SKM-1 (cell line): ENCODE data around the gene PDE11A.
"Not testable (repeated sequence)": the region's sequence is repeated elsewhere in the genome, so short reads cannot be mapped to it uniquely, and the experiment has no call there.

Experiments
- DNase-seq: peaks from one replicate; lab custom pipeline; 2025; ENCODE audit not compliant: unreplicated experiment; lab: John Stamatoyannopoulos, UW

Gene PDE11A

DNA sequence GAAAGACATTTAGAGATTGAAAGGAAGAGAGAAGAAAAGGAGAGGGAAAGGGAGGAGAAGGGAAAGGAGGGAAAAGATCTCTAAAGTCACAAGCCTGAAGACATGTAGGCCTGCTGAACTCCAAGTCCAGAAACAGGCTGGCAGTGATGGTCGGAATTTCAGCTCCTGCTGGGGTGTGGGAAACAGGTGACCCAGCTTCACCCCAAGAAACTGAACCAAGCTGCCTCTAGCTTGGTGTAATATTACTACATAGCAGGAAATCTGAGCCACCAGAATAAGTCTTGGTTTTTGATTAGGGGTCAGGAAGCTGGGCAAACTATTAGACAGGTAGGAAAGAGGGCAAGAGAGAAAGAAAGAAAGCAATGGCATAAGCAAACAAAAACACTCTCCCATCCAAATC is 185.8 kb downstream of the PDE11A start:
- no peak for DNase-seq

DNA sequence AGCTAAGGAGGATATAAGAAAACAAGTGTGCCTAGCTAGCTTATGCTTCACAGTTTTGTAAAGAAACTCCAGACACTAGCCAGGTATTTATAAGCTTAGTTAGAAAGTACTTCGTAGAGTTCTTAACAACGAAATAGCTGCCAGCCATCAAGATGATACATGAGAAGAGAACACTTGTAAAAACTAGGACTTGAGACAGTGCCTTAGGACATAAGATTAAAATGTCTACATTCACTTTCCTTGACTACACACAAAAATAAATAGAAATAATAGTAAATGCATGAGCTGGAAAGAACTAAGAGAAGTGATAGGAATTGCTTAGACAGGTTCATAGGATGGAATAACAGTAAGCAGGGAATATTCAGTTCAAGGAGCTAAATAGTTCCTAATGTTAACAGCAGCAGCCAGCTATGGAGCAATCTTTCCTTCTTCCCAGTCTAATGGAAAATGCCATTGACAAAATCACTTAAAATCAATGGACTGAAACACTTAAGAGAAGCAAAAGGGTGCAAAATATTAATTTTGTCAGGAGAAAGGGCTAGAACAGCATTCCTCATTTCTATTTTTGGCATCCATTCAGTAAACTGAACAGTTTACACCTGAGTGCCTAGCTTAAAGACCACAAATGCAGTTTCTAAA is 186.6 kb downstream of the PDE11A start:
- DNase-seq, result no peak

DNA sequence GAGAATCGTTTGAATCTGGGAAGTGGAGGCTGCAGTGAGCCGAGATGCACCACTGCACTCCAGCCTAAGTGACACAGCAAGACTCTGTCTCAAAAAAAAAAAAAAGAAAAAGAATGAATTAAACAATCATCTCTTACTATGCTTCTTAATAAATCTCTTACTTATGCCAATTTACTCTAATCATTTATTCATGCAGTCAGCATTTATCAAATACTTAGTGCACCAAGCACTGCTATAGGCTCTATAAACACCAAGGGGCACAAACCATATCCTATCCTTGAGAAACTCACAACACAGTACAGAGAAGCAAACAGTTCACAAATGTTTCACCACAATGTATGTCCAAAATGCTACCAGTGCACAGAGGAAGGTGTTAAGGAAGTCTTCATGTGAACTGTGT is 189.4 kb downstream of the PDE11A start:
- DNase-seq, result no peak

DNA sequence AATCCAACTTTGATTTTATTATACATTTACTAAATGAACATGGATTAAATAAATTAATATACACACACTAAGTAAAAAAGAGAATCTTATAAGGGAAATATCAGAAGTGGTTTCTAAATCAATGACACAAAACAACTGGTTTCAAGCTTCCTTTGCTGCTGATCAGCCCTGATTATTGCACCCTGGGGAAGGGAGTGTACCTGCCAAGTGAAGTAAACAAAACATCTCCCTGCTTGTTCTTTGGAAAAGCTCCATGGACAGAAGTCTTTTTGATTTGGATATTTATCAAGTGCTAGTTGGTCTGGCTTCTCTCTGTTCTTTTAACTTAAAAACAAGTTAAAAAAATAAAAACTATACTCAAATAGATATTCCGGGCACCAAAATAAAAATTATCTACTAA is 190.1 kb downstream of the PDE11A start:
- DNase-seq, result no peak

DNA sequence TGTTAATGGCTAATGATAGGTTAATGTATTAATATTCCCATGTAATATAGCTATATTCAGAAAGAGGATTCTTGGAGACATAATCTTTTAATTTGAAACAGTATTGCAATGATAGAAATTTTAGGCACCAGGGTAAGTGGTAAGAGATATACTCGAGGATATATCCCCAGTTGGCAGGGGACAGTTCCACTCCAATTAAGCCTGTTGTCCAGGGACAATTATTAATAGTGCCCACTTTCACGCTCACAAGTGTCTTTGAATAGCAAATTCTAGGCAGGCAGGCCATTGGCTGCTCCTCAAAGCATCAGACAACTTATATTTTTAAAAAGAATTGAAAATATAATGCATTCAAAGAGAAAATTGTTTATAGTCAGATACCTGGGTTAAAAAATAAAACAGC is 190.7 kb downstream of the PDE11A start:
- DNase-seq, result no peak

DNA sequence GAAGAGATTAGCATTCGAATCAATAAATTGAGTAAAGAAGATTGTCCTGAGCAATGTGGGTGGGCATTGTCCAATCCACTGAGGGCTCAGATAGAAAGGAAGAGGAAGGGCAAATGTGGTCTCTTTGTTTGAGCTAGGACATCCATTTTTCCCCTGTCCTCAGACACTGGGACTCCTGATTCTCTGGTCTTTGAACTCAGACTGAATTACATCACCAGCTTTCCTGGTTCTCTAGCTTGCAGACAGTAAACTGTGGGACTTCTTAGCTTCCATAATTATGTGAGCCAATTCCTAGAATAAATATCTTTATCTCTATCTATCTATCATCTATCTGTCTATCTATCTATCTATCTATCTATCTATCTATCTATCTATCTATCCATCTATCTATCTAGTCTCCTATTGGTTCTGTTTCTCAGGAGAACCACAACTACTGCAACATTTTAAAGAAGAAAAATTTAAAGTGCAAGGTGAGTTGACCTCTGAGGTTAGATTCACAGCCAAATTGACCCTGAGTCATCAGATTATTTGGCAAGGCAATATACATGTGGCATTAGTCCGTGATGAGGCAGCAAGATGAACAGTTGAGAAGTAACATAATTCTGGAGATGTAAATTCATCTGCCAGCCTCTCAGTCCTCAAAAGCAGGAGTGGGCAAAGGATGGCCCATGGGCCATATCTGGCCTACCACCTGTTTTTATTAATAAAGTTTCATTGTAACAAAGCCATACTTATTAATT is 191.4 kb downstream of the PDE11A start:
- DNase-seq, result no peak

DNA sequence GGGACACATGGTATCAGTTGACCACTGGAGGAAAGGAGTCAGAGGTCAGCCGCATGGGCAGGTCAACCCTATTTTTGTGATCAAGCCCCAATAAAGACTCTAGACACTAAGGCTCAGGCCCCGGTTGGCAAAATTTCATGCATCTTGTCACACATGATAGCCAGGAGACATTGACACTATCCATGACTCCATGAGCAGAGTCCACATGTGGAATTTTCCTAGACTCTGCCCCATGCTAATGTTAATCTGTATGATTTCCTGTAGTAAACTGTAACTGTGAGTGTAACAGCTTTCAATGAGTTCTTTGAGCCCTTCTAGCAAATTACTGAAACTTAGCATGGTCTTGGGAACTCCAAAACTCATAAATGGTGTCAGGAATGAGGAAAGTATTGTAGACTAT is 192.3 kb downstream of the PDE11A start:
- DNase-seq, result no peak

DNA sequence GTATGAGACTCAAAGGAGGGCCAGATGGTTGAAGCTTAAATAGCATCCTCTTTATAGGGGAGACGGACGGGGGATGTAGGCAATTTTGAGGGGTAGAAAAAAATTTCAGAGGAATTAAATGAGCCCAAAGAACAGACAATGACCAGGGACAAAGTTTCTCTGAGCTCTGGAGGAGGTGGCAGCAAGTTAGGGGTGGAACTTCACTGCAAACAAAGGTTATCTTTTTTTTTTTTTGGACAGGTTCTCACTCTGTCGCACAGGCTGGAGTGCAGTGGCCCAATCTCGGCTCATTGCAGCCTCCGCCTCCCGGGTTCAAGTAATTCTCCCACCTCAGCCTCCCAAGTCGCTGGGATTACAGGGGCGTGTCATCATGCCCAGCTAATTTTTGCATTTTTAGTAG is 195.6 kb downstream of the PDE11A start:
- no peak for DNase-seq

DNA sequence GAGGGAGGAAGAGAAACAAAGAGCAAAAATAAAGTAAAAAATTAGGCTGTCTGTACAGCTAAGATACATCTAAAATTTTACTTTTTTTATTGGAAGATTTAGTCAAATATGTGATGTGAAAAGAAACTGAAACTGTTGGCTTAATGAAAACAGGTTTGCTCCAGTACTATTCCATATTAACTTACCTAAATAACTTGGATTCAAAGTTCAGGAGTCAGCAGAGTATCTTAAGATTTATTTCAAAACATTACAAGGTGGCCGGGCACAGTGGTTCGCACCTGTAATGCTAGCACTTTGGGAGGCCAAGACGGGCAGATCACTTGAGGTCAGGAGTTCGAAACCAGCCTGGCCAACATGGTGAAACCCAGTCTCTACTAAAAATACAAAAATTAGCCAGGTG is 197.9 kb downstream of the PDE11A start:
- no peak for DNase-seq

DNA sequence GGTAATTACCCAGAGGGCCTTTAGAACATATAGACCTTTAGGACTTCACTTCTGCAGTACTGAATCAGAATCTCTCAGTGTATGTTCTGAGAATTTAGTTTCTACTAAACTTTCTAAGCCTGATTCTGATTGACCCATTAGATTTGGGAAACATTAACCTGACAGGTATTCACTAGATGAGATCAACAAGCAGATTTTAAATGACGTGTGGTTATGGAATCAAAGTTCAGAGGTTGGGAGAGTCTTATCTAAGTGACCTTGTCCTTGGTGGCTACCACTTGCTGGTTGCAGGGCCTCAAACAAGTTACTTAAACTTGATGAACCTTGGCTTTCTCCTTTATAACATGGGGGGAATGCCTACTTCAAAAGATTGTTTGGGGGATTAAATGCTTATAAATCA is 198.7 kb downstream of the PDE11A start:
- no peak for DNase-seq

DNA sequence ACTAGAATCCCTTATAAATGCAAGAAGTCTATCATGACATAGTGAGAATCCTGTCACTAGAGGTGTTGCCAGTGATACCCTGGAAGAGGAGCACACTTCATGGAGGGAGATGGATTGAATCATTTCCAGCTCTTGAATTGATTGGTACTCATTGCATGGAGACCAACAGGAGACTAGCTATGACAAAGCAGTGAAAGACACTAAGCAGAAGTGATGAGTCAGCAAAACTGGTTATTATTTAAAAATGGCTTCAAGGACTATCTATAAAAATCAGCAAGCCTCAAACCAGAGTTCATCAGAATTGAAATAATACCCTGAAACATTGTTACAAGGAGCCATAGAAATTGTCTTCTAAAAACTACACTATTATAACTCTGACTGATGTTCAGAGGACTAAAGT is 200.3 kb downstream of the PDE11A start:
- no peak for DNase-seq

DNA sequence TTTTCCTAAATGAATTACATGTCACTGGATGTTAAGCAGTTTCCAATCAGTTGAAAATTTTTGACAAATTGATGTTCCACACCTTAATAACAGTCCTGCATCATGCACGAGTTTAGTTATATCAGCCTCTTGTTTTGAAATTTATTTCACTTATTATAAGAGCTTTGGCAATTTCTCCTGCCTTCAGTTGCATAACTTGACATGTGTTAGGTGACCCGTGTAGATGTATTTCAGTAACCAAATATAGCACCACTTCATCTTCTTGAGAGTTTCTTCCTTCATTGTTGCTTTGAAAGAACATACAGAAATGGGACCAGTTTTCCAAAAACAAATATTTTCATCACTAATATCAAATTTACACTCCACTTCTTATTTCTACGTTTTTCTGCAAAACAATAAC is 202.7 kb downstream of the PDE11A start:
- DNase-seq, result no peak

DNA sequence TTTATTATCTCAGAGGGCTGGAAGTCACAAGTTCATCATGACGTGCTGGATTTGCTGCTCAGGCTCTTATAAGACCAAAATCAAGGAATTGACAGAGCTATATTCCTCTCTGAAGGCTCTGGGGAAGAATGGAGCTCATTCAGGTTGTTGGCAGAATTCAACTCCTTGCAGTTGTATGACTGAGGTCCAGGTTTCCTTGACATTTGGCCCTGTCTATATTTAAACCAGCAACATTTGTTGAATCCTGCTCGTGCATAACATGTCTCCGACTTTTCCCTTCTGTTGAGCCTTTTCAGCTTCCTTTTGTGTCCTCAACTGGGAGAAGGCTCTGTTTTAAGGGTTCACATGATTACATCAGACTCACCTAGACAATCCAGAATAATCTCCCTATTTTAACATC is 203.4 kb downstream of the PDE11A start:
- no peak for DNase-seq

DNA sequence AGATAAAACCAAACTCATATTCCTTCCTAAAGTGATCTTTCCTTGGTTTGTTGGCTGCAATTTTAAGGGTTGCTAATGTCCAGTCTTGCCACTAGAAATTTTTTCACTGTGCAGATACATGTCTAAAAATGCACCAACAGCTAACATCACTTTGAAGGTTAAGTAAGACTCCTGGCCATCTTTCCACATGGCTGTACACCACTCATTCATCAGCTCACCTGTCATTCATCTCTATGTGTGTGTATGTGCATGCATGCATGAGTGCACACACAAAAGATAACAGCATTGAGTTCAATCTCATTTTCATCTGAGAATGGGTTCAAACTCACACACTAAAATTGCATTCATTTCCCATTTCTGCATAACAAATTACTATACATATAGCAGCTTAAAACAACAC is 203.8 kb downstream of the PDE11A start:
- no peak for DNase-seq

DNA sequence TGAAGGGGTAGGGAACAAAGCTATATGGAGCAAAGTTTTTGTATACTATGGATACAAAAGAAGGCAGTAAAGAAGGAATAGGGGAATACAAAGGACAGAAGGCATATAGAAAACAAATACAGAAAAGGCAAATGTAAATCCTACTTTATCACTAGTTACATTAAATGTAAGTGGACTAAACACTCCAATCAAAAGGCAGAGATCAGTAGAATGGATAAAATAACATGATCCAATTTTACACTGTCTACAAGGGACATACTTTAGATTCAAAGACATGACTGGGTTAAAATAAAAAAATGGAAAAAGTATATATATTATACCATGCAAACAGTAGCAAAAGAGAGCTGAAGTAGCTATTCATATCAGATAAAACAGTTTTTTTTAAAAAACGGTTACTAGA is 215.0 kb downstream of the PDE11A start:
- no peak for DNase-seq

DNA sequence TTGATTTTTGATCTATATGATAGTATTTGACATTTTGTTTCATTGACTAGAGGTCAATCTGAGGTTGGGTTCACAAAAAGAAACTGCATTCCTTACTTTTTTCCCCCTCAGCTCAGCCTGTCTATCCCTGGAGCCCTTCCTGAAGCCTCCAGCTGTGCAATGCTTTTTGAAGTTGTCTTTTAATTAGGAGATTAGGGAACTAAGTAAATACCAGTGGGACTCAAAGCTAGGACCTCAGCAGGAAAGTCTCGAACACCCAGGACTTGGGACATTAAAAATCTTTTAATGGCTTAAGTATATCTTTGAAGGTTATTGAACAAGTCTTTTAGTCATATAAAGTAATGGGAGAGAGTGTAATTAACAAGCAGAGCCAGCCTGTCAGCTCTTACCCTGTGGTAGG is 220.2 kb downstream of the PDE11A start:
- DNase-seq, result no peak

DNA sequence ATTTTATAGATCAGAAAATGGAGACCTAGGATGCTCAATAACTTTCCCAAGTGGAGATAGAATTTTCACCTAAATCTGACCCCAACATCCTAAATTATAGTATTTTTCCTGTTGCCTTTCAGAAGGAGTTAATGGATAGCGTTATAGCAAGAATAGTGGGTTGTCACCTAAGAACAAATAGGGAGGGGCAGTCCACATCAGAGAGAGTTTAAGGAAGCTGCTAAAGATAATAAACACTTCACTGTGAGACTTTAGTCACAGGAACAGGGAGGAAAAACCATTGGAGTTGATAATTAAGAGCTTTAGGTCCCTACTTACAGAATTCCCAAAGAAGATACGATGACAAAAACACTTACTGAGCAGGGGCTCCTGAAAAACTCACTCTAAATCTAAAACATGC is 229.4 kb downstream of the PDE11A start:
- DNase-seq, result no peak

DNA sequence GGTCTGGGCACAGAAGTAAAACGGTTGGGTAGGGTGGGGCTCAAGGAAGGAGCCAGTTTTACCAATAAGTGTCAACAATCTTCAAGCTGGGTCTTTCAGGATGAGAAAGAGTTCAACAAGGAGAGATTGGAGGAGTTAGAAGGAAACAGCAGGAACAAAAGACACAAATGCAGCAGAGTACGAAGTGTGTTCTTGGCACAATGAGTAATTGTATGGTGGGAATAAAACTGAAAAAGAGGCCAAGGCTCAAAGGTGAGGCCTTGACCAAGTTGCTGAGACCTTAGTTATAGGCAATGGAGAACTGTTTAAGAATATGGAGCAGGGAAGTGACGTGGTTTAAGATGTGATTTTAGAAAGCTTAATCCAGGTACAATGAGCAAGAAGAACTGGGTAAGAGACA is 230.3 kb downstream of the PDE11A start:
- no peak for DNase-seq

DNA sequence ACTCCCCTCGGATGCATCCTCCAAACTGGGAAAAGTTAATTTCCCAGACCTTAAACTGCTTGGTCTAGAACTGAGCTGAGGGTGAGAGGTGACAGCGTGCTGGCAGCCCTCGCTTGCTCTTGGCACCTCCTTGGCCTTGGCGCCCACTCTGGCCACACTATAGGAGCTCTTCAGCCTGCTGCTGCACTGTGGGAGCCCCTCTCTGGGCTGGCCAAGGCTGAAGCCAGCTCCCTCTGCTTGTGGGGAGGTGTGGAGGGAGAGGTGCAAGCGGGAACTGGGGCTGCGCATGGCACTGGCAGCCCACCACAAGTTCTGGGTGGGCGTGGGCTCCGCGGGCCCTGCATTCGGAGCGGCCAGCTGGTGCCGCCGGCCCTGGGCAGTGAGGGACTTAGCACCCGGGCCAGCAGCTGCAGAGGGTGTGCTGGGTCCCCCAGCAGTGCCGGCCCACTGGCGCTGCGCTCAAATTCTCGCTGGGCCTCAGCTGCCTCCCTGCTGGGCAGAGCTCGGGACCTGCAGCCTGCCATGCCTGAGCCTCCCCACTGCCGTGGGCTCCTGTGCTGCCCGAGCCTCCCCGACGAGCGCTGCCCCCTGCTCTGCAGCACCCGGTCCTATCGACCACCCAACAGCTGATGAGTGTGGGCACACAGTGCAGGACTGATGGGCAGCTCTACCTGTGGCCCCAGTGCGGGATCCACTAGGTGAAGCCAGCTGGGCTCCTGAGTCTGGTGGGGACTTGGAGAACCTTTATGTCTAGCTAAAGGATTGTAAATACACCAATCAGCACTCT is 237.0 kb downstream of the PDE11A start:
- DNase-seq, result not testable (repeated sequence)

DNA sequence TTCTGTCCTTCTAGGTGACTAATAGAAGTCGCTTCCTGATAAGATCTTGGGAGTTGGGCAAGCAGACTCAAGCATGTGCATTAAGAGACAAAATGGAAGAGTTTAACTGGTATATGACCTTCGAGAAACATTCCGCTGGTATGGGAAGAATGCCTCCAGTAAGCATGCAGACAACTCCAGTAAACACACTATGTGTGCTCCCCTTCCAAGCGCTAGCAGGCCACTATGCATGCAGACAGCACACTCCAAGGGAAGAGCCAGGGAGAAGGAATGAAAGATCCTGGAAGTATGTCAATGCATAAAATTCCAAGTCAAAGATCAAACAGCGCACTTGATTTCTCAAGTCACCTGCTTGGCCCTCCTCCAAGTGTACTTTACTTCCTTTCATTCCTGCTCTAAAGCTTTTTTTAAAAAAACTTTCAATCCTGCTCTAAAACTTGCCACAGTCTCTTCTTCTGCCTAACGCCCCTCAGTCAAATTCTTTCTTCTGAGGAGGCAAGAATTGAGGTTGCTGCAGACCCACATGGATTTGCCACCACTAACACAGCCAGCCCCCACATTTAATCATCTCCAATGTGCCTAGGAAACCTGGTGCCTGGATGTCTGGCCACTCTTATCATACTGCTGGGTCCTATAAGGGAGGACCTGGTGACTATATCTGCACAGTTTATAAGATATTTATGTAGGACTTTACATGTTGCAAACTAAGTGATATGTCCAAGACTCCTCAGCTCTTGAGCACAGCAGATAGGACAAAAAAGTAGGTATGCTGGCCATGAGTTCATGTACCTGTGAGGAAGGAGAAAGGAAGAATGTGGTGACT is 239.8 kb downstream of the PDE11A start:
- DNase-seq, result no peak

DNA sequence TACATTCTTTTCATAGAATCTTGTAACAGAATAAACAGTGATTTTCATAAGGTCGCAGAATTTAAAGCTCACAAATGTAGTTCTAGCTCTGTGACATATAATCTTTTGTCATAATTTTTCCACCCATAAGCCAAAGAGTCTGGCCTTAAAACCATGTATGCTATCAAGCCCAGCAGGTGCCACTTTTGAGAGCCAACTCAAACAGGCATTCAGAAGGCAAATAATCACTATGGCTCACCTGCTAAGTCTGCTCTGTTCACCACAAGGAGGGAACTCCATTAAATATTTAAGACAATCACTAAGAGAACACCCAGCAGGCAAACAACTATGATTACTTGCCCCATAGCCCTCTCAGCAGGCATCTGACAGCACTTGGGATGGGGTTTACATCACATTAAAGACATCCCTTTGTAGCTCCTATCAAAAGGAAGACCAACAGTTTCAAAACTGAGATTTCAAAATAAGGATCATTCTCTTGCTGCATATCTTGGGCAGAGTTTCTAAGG is 241.6 kb downstream of the PDE11A start:
- DNase-seq, result no peak
